Stimulated activated naive CD8-positive, alpha-beta T cell treated with anti-CD3 and anti-CD28 coated beads, Interleukin-15, Interleukin-2, amounts not matched to agents 100 U/mL and 50 U/mL, for 24 hours (primary cell): ENCODE measurements around the gene GLYATL1B.
"Not testable (repeated sequence)": the region's sequence is repeated elsewhere in the genome, so short reads cannot be mapped to it uniquely, and the experiment has no call there.

Experiments
- ATAC-seq: fragments of 150-1000 bp; cut with Tn5 transposase; one replicate; pipeline ENCODE4 v1.10.0; 2021
- DNase-seq: peaks from one replicate; pipeline ENCODE4 v3.0.0; 2021

Gene GLYATL1B

DNA sequence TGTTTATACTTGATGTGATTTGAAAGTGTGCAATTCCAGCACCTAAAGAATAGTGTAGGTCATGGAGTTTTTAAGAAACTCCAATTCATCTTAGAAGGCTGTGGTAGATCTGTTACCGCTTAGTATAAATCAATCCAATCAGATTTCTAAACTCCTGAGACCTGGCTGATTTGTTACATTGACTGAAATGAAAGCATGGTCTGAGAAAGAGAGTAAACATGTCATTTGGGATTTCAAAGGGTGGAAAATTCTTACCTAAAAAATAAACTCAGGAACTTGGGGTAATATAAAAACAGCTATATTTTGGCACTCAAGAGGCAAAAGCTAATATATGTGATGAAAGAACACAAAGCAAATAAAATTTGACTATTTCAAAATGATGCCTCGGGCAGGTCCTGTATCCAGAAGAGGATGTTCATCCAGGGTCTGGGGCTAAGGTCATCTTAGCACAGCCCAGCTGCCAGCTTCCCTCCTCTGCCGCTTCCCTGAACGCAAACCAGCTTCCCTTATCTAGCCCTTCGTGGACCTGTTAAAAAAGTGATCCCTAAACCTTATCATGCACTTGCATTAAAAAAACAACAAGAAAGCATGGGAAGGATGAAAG, 10.0 kb downstream of the GLYATL1B start:
- DNase-seq, ATAC-seq: not testable (repeated sequence)

DNA sequence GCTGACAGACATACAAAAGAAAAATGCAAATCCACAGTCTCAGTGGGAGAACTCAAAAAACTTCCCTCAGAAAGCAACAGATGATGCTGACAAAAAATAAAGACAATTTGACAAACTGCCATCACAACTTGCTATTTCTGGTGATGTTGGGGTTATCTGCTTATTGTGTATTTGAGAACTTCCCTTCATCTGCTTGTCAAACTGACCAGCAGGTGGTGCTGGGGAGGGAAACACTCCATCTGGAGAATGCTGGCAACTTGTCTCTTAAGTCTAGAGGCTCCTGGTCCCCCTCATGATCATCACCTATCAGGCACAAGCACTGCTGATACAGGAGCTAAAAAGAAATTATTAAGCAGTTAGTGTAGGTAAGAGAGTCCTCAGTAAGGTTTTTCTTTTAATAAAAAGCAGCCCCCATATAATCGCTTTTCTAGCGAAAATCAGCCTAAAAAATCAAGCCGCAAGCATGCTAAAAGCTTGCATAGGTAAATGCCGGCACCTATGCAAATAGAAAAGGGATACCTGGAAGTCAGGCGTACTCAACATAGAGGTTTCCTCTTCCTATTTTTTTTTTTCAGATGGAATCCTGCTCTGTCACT, 11.1 kb downstream of the GLYATL1B start:
- DNase-seq (peak; percentile 63), ATAC-seq (peak; percentile 48)

DNA sequence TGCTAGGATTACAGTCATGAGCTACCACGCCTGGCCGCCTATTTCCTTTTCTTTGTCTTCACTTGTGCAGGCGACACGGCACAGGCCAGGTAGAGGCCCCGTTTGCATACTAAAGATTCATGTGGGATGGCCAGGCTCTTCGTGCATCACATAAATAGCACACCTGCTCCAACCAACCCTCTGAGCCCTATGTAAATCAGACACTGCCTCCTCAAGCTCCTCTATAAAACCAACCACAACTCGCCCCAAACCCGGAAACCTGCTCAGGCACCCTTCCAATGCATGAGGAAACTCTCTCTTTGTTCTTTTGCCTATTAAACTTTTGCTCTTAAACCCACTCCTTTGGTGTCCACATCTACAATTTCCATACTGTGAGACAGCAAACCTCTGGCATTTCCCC, 11.8 kb downstream of the GLYATL1B start:
- not testable (repeated sequence) for ATAC-seq

GRCh38 chr11:59102259-59102765, 16.2 kb downstream of the GLYATL1B start:
- ATAC-seq, result peak; percentile 65
- peak; percentile 76 for DNase-seq

More for the DNA sequence above, 11.8 kb downstream of the GLYATL1B start:
- not testable (repeated sequence) for DNase-seq

GRCh38 chr11:59106363-59107336, 20.5 kb downstream of the GLYATL1B start, which contains the start of gene FAM111B:
Gene FAM111B, plus strand, starts transcription at chr11:59107237. Its CDS starts 2,389 bp downstream, at chr11:59109626.
- DNase-seq, result peak; percentile 73
- ATAC-seq, result peak; percentile 87

- ATAC-seq, result peak; percentile 10
- peak; percentile 12 for DNase-seq
These were observed 21.6 kb downstream of the GLYATL1B start for GRCh38 chr11:59107721-59108120.

GRCh38 chr11:59112494-59112893, 26.4 kb downstream of the GLYATL1B start:
- DNase-seq (no peak), ATAC-seq (no peak)

DNA sequence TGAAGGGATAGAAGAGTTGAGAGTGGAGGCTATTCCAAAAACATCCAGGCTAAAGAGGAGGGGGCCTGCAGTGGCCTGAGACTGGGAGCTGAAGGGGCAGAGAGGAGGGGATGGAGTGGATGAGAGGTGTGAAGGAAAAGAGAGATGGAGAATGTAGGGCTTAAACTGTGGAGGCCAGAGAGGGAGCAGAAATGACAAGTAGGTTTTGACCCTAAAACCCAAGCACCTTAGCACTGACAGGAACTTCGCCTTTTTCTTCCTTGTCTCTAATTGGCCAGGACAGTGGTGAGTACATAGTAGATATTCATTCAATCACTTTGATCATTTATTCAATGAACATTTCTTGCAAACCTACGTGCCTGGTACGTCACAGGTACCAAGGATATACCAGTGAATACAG, 28.2 kb downstream of the GLYATL1B start:
- DNase-seq (no peak), ATAC-seq (no peak)

- DNase-seq (no peak), ATAC-seq (no peak)
These were observed 29.4 kb downstream of the GLYATL1B start for GRCh38 chr11:59115553-59115952.

DNA sequence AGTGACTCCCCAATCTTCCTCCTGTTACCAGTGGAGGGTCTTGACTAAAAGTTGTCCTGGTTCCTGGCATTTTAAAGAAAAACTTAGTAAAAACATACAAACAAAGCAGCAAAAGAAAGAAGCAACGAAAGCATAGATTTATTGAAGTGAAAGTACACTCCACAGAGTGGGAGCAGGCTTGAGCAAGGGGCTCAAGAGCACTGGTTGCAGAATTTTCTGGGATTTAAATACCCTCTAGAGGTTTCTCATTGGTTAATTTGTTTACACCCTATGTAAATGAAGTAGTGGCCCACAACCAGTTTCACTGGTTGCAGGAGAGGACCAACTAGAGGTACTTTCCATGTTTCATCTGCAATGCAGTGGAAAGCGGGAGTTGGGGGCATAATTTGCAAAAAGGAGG, 31.7 kb downstream of the GLYATL1B start:
- DNase-seq, result no peak

GRCh38 chr11:59119826-59120225, 33.7 kb downstream of the GLYATL1B start:
- DNase-seq (no peak), ATAC-seq (no peak)

More for the DNA sequence above, 31.7 kb downstream of the GLYATL1B start:
- no peak for ATAC-seq

DNA sequence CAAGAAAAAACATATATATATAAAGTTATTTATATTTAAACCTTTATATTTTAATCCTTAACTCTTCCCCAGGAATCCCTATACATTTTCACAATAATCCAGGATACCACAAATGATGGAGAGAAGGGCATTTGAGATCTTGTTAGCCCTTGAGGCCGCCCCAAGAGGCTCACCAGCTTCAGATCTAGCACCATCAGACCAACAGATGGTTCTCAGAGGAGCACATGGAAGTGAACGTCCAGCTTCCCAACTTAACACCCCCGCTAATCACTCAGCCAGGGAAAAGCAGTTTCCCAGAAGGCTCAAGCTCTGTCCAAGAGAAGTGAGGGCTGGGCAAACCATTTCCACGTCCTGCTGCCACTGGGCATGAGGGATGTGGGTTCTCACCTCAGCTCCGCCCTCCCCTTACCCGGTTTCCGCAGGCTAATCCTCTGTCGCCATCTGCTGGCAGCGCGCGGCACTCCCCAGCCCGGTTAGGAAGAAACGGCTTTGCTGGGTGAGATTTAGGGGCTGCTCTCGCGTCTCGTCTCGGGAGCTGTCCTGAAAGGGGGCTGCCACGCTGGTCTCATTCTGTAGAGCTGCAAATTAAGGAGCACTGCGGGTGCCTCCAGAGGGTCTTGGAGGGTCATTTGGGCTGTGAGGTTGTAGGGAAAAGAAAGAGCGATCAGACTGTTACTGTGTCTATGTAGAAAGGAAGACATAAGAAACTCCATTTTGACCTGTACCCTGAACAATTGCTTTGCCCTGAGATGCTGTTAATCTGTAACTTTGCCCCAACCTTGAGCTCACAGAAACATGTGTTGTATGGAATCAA, 49.7 kb downstream of the GLYATL1B start:
- ATAC-seq (peak; percentile 98), DNase-seq (peak; percentile 92)

DNA sequence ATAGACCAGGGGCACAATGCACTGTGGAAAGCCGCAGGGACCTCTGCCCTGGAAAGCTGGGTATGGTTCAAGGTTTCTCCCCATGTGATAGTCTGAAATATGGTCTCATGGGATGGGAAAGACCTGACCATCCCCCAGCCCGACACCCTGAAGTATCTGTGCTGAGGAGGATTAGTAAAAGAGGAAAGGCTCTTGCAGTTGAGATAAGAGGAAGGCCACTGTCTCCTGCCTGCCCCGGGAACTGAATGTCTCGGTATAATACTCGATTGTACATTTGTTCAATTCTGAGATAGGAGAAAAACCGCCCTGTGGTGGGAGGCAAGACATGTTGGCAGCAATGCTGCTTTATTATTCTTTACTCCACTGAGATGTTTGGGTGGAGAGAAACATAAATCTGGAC, 50.4 kb downstream of the GLYATL1B start:
- not testable (repeated sequence) for DNase-seq, ATAC-seq

DNA sequence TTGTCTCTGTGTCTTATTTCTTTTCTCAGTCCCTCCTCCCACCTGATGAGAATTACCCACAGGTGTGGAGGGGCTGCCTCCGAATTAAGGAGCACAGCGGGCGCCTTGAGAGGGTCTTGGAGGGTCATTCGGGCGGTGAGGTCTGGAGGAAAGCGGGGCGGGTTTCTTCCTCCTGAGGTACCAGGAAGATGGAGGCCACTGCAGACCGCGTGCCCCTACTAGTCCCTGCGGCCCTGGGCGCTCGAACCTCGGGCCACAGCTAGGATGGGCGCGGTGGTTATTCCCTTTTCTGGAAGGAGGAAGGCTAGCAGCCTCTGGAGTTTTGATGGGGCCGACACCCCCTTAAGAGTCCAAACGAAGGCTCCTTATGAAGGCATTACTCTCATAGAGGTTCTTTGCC, 51.1 kb downstream of the GLYATL1B start:
- ATAC-seq, result no peak
- DNase-seq, result no peak

DNA sequence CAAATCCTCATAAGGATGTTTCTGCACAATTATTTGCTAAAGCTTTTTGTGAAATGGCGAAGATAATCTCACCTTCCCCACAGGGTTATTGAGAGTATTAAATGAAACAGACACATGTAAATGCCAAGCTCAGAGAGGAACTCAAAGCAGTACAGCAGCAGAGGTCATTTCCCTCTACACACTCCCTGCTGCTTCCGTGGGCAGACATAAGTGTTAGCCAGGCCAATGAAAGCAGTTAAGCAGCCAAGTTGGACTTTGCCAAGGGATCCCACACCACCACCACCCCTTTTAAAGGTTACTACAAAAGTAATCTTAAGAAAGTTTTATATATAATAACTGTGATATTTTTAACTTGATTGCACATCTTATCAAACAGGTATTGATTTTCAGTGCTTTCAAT, 52.5 kb downstream of the GLYATL1B start:
- DNase-seq (no peak), ATAC-seq (no peak)

- ATAC-seq (no peak), DNase-seq (no peak)
These were observed 55.1 kb downstream of the GLYATL1B start for GRCh38 chr11:59141191-59141590.

DNA sequence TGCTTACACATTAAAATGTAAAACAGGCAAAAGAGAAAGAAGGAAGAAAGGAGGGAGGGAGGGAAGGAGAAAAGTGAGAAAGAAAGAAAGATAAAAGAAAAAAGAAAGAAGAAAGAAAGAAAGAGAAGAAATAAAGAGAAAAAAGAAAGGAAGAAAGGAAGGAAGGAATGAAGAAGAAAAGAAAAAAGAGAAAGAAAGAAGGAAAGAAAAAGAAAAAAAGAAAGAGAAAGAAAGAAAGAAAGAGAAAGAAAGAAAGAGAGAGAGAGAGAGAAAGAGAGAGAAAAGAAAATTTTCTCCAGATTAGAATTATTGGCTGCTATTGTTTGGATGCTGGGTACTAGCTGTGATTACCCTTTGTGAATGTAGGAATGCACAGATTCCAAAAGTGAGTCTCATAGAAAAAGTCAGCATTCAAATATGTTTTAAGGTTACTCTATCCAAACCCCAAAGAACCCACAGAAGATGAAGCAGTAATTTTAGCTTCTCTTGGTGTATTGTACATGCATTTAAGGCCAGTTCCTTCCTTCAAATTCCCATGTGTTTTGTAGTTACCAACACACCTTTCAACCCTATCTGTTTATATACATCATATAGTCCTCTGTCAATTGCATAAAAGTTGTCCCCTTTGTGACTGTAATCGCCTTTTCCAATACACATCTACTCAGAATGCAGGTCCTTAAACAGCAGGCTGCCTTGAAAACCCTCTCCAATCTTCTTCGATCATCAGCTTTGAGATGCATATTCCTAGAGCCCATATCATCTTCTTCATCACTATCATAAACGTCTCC, 55.8 kb downstream of the GLYATL1B start:
- DNase-seq, result no peak
- no peak for ATAC-seq

GRCh38 chr11:59142530-59143507, 56.7 kb downstream of the GLYATL1B start, which contains the start of gene FAM111A:
Gene FAM111A, plus strand, starts transcription at chr11:59142856. Its CDS starts 6,017 bp downstream, at chr11:59148873.
- peak; percentile 82 for ATAC-seq
- peak; percentile 82 for DNase-seq

GRCh38 chr11:59144096-59144495, 58.0 kb downstream of the GLYATL1B start:
- ATAC-seq (no peak), DNase-seq (no peak)
